ENCODE measurements around the gene TUT7.

DNA sequence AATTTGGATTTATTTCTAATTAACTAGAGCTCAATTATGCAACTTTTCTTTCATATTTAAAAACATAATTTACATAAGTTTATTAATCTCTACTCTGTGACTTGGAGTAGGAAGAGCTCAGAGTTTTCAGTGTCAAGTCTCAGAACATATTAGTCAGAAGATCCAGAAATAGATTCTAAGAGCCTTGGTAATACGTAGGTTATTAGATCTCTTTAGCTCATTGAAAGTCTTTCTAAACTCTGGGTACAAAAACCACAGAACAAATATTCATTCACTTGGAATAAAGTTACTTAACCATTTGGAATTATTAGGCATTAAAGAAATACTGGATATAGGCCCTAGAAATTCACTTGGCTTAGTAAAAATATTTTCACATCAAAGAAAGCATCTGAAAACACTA, 45.5 kb downstream of the TUT7 start:
- no peak for TF ChIP-seq REST (IDR thresholded peaks at IDR 0.05; ENCODE audit: insufficient read depth in 1 of 2, low read depth in 2 of 2, low read length in 2 of 2)
- TF ChIP-seq POLR2AphosphoS5 (IDR thresholded peaks at IDR 0.05; ENCODE audit: low read depth, low read length), result no peak
- no peak for TF ChIP-seq SIN3A (IDR thresholded peaks at IDR 0.05; ENCODE audit: borderline replicate concordance, insufficient read depth, low read length)

All from PFSK-1 (cell line).